Temporal lobe (tissue), 1 donor: ENCODE measurements around the gene CYP4A22. TPM values are rescaled to one million over a fixed set of nuclear protein-coding genes. Genes with fewer than 3 reads are reported as not detected.

Source experiments
- total RNA-seq: library from RNA; depleted of rRNA; stranded (reverse); fragments of >200 nt; gene quantifications from one replicate; pipeline ENCODE4 v1.2.3, GENCODE V29; 2014

Gene CYP4A22
- total RNA-seq, 1 donor from 2014 or later, result not detected

Other genes starting within 250 kb of the CYP4A22 start
- under 0.01 TPM for gene CYP4A11, start 196.0 kb upstream of the CYP4A22 start, total RNA-seq
- 13.8 TPM for gene CYP4X1, start 113.8 kb upstream of the CYP4A22 start, total RNA-seq
- 0.25 TPM for gene CYP4Z1, start 70.2 kb upstream of the CYP4A22 start, total RNA-seq
- not detected for gene PDZK1IP1, start 52.6 kb downstream of the CYP4A22 start, total RNA-seq
- gene TAL1, start 94.8 kb downstream of the CYP4A22 start, total RNA-seq, result 2.7 TPM
- gene STIL, start 176.7 kb downstream of the CYP4A22 start, total RNA-seq, result 4.7 TPM
- 89.0 TPM for gene CMPK1, start 196.3 kb downstream of the CYP4A22 start, total RNA-seq